K562 (cell line): ENCODE results near the gene KLF13. TPM values are rescaled to one million over a fixed set of nuclear protein-coding genes. Genes with fewer than 3 reads are reported as not detected.

ENCODE experiments used
- BRD4 ChIP-seq: fragments of 200-600 bp; sonication (generic); IDR thresholded peaks from 2 replicates; pipeline ENCODE4 v1.6.1; 2017; ENCODE audit warnings: inconsistent platforms
- GATAD2B ChIP-seq: fragments of 450-650 bp; IDR thresholded peaks from 2 replicates; pipeline ENCODE4 v1.6.1; 2017; ENCODE audit warnings: mild to moderate bottlenecking, borderline replicate concordance
- HSF4 ChIP-seq: fragments of 250-450 bp; sonication (Bioruptor Pico); IDR thresholded peaks from 2 replicates; pipeline ENCODE4 v2.1.2; 2022; ENCODE audit warnings: mild to moderate bottlenecking, moderate library complexity, borderline replicate concordance
- MAFG ChIP-seq: fragments of 450-650 bp; conservative IDR thresholded peaks from 2 replicates; pipeline ENCODE4 v1.6.1; 2016; ENCODE audit warnings: missing genetic modification characterization, missing compliant biosample characterization
- NCOA6 ChIP-seq: fragments of 450-650 bp; IDR thresholded peaks from 2 replicates; pipeline ENCODE4 v1.6.1; 2017; ENCODE audit warnings: mild to moderate bottlenecking
- PML ChIP-seq: IDR thresholded peaks from 2 replicates; pipeline ENCODE4 v1.6.1; 2012; ENCODE audit warnings: low read length, inconsistent platforms
- RBFOX2 ChIP-seq: fragments of 200-400 bp; formaldehyde crosslinking; IDR thresholded peaks from 2 replicates; pipeline ENCODE4 v1.6.1; 2017; ENCODE audit warnings: low read depth, mild to moderate bottlenecking, low read length, moderate library complexity
- RBM25 ChIP-seq: fragments of 200-400 bp; formaldehyde crosslinking; IDR thresholded peaks from 2 replicates; pipeline ENCODE4 v1.6.1; 2018; ENCODE audit warnings: low read length, low read depth, moderate library complexity; ENCODE audit not compliant: severe bottlenecking
- TBL1XR1 ChIP-seq, 2 experiments: IDR thresholded peaks; 2 replicates each; pipeline ENCODE4 v1.6.1; 2012; ENCODE audit warnings: improper control_type of control experiment in 2 of 2, low read length in 2 of 2, mild to moderate bottlenecking in 1 of 2
- TBP ChIP-seq: optimal IDR thresholded peaks from 2 replicates; pipeline ENCODE3; 2011; ENCODE audit warnings: low read depth, low read length, improper control_type of control experiment
- ZNF644 ChIP-seq: fragments of 200-800 bp; sonication (Bioruptor generic); IDR thresholded peaks from 2 replicates; pipeline ENCODE4 v1.6.1; 2016; ENCODE audit warnings: low read depth, missing genetic modification characterization, missing compliant biosample characterization
- polyA plus RNA-seq, 8 experiments: library from polyadenylated mRNA; depleted of rRNA in 4 of 8; stranded (reverse) in 5 of 8; unstranded in 3 of 8; fragments of >200 nt; fragmentation: Nextera tagmentation in 2 of 8; fragmentation: Illumina TruSeq in 1 of 8; extraction: Ambion mirVana in 2 of 8; extraction: Trizol in 1 of 8; gene quantifications; 2 replicates each; pipeline versions ENCODE4 v1.2.1 to v1.2.3, GENCODE V29; 2011 to 2014; ENCODE audit warnings: inconsistent platforms in 1 of 8, missing spikeins in 1 of 8
- total RNA-seq, 7 experiments: library from RNA; depleted of rRNA in 6 of 7; stranded (reverse); fragments of >200 nt in 6 of 7; fragmentation: Illumina TruSeq in 2 of 7; extraction: Trizol in 2 of 7; gene quantifications; 2 replicates each; pipeline versions ENCODE4 v1.2.1 to v1.2.3, GENCODE V29; 2011 to 2021; ENCODE audit warnings: low replicate concordance in 1 of 7
- TF ChIP-seq, protein P1 (sequence below): fragments of 250-450 bp; sonication (Bioruptor Pico); IDR thresholded peaks from 2 replicates; pipeline ENCODE4 v1.9.0; 2021; ENCODE audit warnings: mild to moderate bottlenecking, inconsistent platforms
- TF ChIP-seq, protein P2 (sequence below): sonication (generic); formaldehyde crosslinking; IDR thresholded peaks from 2 replicates; pipeline ENCODE4 v1.8.1; 2023; ENCODE audit warnings: mild to moderate bottlenecking, missing genetic modification reagents
- TF ChIP-seq, protein P3 (sequence below): sonication (generic); formaldehyde crosslinking; IDR thresholded peaks from 2 replicates; pipeline ENCODE4 v1.8.0; 2022; ENCODE audit warnings: missing genetic modification reagents, mild to moderate bottlenecking, moderate library complexity, borderline replicate concordance
- TF ChIP-seq, protein P4 (sequence below): fragments of 250-450 bp; sonication (Bioruptor Pico); IDR thresholded peaks from 2 replicates; pipeline ENCODE4 v1.8.0; 2022; ENCODE audit warnings: inconsistent platforms
- TF ChIP-seq, protein P5 (sequence below), 2 experiments: fragments of 450-650 bp; conservative IDR thresholded peaks; 2 replicates each; pipeline ENCODE4 v1.6.1; 2017; ENCODE audit warnings: mild to moderate bottlenecking in 2 of 2, moderate library complexity in 2 of 2
- TF ChIP-seq, protein P6 (sequence below): fragments of 450-650 bp; IDR thresholded peaks from 2 replicates; pipeline ENCODE4 v1.6.1; 2017; ENCODE audit warnings: mild to moderate bottlenecking, moderate library complexity

KLF13 gene
- total and polyA plus RNA-seq, 9 of the 15 experiments (the other 6 are each of a cell fraction or from before 2014, with no cell fraction given), result 1.8 to 10.5 (median 4.8) TPM

DNA sequence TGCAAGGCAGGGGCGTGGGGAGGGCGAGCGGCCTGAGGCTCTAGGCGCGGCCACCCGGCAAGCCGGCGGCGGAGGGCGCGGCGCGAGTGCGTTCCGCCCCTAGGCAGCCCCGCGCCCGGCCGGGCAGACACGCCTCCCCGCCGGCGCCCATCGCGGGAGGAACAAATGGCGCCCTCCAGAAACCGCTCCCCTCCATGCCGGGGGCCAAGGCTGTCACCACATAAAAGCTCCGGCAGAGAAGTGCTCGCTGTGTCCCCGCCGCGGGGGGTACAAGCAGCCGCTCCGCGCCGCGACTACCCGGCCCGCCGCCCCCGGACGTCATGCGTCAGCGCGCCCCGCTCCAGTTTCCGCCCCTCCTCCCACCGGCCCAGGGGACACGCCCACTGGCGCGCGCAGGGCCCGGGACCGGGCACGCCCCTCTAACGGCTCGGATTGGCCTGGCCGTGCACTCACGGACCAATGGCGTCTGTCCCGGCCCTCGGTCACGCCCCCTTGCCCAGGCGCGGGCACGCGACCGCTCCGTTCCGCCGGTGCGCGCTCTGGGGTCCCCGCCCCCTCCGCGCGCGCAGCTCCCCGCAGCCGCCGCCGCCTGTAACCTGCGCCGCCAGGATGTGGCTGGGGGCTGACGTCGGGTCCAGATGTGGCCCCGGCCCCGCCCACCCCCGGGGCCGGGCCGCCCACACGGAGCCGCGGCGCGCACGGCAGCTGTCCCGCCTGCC lies at the start of gene KLF13 (continued):
- TF ChIP-seq TBP (peak; percentile 49), GATAD2B (peak; percentile 50; the same call in 1 of the 2 replicates), PML (no peak), BRD4 (no peak), RBM25 (peak; percentile 96), TBL1XR1 (IDR thresholded peaks at IDR 0.05; ENCODE audit: low read length in 2 of 2) (no peak), HSF4 (CRISPR knock-in tag) (no peak), MAFG (tag) (no peak), NCOA6 (peak; percentile 83), ZNF644 (tag) (peak; percentile 82; the same call in 1 of the 2 replicates), RBFOX2 (peak; percentile 70)
- TF ChIP-seq, protein P1, sequence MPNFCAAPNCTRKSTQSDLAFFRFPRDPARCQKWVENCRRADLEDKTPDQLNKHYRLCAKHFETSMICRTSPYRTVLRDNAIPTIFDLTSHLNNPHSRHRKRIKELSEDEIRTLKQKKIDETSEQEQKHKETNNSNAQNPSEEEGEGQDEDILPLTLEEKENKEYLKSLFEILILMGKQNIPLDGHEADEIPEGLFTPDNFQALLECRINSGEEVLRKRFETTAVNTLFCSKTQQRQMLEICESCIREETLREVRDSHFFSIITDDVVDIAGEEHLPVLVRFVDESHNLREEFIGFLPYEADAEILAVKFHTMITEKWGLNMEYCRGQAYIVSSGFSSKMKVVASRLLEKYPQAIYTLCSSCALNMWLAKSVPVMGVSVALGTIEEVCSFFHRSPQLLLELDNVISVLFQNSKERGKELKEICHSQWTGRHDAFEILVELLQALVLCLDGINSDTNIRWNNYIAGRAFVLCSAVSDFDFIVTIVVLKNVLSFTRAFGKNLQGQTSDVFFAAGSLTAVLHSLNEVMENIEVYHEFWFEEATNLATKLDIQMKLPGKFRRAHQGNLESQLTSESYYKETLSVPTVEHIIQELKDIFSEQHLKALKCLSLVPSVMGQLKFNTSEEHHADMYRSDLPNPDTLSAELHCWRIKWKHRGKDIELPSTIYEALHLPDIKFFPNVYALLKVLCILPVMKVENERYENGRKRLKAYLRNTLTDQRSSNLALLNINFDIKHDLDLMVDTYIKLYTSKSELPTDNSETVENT (CRISPR knock-in tag), result 0 out of 2 replicates have a peak, but pooled peaks have one; percentile 7
- TF ChIP-seq, protein P2, sequence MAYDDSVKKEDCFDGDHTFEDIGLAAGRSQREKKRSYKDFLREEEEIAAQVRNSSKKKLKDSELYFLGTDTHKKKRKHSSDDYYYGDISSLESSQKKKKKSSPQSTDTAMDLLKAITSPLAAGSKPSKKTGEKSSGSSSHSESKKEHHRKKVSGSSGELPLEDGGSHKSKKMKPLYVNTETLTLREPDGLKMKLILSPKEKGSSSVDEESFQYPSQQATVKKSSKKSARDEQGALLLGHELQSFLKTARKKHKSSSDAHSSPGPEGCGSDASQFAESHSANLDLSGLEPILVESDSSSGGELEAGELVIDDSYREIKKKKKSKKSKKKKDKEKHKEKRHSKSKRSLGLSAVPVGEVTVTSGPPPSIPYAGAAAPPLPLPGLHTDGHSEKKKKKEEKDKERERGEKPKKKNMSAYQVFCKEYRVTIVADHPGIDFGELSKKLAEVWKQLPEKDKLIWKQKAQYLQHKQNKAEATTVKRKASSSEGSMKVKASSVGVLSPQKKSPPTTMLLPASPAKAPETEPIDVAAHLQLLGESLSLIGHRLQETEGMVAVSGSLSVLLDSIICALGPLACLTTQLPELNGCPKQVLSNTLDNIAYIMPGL (CRISPR knock-in tag), result peak; percentile 44; the same call in 1 of the 2 replicates
- TF ChIP-seq, protein P3, sequence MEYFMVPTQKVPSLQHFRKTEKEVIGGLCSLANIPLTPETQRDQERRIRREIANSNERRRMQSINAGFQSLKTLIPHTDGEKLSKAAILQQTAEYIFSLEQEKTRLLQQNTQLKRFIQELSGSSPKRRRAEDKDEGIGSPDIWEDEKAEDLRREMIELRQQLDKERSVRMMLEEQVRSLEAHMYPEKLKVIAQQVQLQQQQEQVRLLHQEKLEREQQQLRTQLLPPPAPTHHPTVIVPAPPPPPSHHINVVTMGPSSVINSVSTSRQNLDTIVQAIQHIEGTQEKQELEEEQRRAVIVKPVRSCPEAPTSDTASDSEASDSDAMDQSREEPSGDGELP (CRISPR knock-in tag), result peak; percentile 48; the same call in 1 of the 2 replicates
- TF ChIP-seq, protein P4, sequence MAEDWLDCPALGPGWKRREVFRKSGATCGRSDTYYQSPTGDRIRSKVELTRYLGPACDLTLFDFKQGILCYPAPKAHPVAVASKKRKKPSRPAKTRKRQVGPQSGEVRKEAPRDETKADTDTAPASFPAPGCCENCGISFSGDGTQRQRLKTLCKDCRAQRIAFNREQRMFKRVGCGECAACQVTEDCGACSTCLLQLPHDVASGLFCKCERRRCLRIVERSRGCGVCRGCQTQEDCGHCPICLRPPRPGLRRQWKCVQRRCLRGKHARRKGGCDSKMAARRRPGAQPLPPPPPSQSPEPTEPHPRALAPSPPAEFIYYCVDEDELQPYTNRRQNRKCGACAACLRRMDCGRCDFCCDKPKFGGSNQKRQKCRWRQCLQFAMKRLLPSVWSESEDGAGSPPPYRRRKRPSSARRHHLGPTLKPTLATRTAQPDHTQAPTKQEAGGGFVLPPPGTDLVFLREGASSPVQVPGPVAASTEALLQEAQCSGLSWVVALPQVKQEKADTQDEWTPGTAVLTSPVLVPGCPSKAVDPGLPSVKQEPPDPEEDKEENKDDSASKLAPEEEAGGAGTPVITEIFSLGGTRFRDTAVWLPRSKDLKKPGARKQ, result no peak
- TF ChIP-seq, protein P5, sequence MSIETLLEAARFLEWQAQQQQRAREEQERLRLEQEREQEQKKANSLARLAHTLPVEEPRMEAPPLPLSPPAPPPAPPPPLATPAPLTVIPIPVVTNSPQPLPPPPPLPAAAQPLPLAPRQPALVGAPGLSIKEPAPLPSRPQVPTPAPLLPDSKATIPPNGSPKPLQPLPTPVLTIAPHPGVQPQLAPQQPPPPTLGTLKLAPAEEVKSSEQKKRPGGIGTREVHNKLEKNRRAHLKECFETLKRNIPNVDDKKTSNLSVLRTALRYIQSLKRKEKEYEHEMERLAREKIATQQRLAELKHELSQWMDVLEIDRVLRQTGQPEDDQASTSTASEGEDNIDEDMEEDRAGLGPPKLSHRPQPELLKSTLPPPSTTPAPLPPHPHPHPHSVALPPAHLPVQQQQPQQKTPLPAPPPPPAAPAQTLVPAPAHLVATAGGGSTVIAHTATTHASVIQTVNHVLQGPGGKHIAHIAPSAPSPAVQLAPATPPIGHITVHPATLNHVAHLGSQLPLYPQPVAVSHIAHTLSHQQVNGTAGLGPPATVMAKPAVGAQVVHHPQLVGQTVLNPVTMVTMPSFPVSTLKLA (conservative IDR thresholded peaks at IDR 0.05), result peak; percentile 67 to 80
- TF ChIP-seq, protein P6, sequence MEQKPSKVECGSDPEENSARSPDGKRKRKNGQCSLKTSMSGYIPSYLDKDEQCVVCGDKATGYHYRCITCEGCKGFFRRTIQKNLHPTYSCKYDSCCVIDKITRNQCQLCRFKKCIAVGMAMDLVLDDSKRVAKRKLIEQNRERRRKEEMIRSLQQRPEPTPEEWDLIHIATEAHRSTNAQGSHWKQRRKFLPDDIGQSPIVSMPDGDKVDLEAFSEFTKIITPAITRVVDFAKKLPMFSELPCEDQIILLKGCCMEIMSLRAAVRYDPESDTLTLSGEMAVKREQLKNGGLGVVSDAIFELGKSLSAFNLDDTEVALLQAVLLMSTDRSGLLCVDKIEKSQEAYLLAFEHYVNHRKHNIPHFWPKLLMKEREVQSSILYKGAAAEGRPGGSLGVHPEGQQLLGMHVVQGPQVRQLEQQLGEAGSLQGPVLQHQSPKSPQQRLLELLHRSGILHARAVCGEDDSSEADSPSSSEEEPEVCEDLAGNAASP, result no peak
